HG03521 (cell line): ENCODE data around the gene MGAT5.

Experiments used
- ATAC-seq: cut with Tn5 transposase; IDR thresholded peaks from one replicate; pipeline ENCODE4 v1.9.1; 2021; ENCODE audit warnings: mild to moderate bottlenecking, moderate library complexity; ENCODE audit not compliant: unreplicated experiment

Gene MGAT5

GRCh38 chr2:134253117-134253704 lies 661 bp upstream of the MGAT5 start:
- peak; percentile 66 for ATAC-seq

- no peak for ATAC-seq
Measured at GRCh38 chr2:134254824-134255223, 952 bp downstream of the MGAT5 start.

GRCh38 chr2:134256956-134257355 lies 3.1 kb downstream of the MGAT5 start:
- no peak for ATAC-seq

DNA sequence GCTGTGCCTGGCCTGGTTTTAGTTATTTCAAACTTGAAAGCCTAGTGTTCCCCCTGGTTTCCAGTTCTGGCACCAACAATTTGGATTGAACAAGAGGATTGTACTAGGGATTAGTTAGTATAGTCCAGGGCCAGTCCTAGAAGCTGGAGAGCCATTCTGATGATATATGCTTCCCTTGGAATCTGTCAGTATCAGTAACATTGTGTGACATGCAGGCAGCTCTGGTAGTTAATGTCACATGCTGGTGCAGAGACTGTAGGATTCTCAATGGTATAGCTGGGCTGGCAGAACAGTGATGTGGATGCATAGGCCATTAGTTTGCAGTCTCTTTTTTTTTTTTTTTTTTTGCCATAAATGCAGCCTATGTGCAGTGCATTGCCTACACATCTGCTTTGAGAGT lies 3.6 kb downstream of the MGAT5 start:
- no peak for ATAC-seq

GRCh38 chr2:134257965-134258683 lies 4.3 kb downstream of the MGAT5 start:
- no peak for ATAC-seq

- ATAC-seq = no peak
Measured at GRCh38 chr2:134258684-134259388, 5.0 kb downstream of the MGAT5 start.

DNA sequence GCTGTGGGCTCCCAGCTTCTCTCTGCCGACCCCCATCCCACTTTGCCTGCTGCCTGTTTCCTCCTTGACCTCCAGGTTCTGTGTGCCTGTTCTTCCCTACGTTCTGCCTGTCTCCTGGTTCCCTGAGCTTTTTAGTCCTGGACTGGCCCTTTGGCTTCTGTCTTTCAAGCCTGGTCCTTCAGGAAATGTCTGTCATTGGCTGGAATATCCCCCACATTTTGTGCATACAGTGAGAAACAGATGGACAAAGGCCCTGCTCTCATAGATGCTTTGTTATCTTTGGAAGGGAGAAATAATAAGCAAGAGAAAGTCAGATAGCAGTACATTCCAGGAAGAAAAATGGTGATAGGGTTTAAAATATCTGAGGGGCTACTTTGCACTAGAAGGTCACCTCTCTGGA lies 5.7 kb downstream of the MGAT5 start:
- no peak for ATAC-seq

DNA sequence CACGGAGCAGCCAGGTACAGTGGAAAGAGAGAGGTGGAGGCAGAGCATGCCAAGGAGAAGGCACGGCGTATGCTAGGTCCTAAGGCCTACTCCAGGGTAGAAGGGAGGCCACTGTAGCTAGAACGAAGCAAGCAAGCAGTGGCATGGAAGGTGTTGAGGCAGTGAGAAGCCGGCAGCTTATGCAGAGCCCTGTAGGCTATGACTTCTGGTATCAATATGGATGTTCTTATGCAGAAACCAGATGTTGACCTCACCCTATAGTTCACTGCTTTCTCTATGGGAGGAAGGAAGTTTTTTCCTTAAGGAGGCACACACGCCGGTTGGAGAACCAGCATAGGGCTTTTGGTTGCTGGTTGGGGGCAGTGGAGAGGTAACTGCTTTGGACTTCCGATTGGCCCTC lies 6.1 kb downstream of the MGAT5 start:
- no peak for ATAC-seq

- ATAC-seq = no peak
Measured at GRCh38 chr2:134260713-134261112, 6.8 kb downstream of the MGAT5 start.

DNA sequence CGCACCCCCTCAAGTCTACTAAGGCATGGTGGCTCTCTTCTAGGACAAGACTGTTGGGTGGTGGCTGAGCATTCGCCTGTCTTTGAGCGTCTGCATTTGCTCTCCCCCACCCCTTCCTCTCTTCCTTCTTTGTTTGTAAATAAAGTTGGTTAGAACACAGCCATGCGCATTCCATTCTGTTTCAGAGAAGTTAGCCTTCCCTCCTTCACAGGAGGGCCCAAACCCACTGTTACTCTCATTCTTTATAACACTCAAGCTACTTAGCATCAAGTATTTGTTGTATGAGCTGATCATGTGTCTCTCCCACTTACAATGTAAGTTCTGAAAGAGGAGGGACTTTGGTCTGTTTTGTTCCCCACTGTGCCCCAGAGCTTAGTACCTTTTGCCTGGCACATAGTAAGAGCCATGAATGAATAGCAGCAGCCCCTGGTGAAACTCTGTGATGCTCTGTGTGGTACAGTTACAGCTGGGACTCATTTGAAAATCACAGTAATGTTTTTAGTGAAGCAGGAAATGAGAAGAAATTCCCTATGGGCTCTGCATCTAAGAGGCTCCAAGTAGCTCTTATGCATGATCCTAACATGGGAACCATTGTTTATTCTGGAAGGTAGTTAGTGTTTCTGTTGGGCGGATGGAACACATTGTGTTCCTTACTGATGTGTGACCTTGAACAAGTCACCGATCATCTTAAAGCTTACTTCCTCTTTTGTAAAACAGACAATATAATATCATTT lies 7.7 kb downstream of the MGAT5 start:
- peak; percentile 48 for ATAC-seq

DNA sequence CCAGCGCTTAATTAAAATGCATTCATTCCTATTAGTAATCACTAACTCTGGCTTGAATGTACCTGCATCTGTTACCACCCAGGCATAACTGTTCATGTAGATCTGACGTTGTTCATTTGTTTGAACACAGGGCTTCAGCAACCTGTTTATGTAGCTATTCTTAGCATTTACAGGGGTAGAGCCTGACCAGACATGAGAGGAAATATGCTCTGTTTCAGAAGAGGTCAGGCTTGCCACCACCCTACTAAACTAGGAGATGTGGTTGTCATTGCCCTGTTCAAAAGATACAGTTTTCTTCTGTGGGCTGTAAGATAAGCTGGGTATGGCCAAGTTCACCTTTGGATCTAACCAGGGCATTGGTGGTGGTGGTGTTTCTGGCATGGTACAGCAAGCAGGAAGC lies 8.8 kb downstream of the MGAT5 start:
- peak; percentile 45 for ATAC-seq

GRCh38 chr2:134268265-134268664 lies 14.4 kb downstream of the MGAT5 start:
- ATAC-seq = no peak

DNA sequence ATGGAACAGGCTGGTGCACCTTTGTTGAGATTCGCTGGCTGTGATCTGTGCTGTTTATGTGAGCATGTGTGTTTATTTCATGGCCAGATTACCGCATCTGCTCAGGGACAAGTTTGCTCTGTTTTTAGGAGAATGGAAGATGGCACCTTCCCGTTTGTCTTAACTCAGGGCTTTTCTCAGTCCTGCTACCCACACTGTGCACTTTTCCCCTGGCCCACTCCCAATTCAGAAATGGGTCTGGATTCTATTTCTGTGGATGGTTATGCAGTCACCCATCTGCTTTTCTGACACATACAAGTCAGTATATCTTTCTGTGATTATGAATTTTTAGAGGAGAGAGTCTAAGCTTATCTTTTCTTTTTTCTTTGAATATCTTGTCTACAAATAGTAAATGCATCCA lies 15.4 kb downstream of the MGAT5 start:
- ATAC-seq = no peak

DNA sequence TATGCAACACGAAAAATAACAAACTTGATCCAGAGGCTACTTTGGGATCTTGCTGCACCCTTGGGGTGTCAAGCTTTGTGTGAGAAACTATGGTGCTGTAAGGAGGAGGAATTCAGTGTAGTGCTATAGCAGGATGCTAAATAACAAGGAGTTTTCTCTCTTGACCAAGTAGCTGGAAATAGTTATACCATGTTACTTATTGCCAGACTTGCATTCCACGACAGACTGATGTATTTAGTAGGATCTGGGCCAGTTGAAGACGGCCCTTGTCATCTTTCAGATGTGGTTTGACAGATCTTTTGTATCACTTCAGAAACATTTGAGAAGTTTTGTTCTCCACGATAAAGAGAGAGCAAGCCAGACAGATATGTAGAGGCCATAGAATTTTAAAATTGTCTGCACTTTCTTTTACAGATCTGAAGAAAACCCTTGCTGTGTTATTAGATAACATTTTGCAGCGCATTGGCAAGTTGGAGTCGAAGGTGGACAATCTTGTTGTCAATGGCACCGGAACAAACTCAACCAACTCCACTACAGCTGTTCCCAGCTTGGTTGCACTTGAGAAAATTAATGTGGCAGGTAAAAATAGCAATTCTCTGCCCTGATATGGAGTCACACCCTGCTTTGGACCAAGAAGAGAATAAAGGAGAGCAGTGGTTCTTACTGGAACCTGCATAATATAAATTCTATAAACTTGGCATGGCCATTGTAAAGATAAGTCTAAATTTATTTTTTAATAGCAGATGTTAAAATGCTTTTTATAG lies 16.3 kb downstream of the MGAT5 start:
- no peak for ATAC-seq

- no peak for ATAC-seq
Measured at GRCh38 chr2:134271758-134272157, 17.9 kb downstream of the MGAT5 start.

- no peak for ATAC-seq
Measured at GRCh38 chr2:134272806-134273205, 18.9 kb downstream of the MGAT5 start.

DNA sequence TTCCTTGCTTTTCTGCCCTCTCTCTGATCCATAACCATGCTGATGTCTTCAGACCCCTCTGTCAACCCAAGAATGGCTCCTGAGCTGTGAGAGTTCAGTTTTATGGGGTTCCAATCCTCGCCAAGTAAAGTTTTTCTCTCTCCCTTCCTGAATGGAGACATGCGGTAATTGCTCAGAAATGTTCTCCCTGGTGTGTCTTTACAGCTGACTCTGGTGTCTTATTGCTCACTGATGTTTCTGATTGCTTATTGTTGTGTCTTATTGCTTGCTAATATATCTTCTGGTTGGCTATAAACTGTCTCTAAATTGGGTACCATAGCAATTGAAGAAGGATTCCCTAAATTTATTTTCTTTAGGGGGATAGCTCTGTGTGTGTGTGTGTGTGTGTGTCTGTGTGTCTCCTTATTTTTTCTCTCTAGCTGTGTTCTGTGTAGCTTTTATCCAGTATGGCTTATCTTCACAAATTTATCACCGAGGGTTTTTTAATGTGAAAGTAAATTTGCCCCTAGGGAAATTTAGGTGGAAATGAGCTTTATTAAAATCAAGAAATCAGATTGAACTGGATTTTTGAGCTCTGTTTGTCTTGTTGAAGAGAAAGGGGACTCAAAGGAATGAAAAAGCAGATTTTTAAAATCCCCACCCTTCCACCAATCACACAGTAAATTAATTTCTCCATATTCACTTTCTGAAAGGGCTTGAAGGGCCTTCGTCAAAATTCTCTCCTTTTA lies 19.5 kb downstream of the MGAT5 start:
- ATAC-seq = no peak

- ATAC-seq = no peak
Measured at GRCh38 chr2:134274121-134274520, 20.2 kb downstream of the MGAT5 start.

DNA sequence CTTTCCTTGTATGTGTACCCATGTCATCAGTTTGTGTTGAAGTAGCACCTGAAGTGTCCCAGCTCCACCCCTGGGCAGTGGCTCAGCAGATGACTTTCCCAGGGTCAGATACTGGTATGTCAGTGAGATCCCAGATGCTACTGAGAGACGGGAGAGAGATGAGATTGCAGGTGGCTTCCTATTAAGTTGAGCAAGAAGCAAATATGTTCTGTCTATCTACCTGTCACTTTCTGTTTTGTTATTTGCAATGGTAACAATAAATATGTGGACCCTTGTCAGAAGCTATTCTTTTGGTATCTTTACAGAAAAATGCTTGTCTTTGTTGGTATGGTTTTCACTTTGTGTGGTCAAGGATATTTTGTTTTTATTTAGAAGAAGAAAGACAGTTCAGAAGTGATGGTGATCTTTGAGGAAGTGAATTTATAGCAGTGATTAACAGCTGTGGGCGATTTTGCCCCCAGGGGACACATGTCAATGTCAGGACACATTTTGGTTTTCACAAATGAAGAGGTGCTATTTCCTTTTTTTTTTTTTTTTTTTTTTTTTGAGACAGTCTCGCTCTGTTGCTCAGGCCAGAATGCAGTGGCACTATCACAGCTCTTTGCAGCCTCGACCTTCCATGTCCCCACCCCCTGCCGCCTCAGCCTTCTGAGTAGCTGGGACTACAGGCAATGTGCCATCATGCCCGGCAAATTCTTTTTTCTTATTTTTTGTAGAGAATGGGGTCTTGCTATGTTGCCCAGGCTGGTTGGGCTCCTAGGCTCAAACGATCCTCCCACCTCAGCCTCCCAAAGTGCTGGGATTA lies 21.4 kb downstream of the MGAT5 start:
- peak; percentile 81 for ATAC-seq
